ENCODE data around the gene EYA3. TPM values are rescaled to one million over a fixed set of nuclear protein-coding genes. Genes with fewer than 3 reads are reported as not detected.

Gene EYA3
- total and polyA plus RNA-seq, 2 of the 8 experiments (the other 6 are each of a cell fraction or from before 2014, with no cell fraction given) = 15.0 to 33.9 TPM

GRCh38 chr1:28044399-28044798, 44.0 kb downstream of the EYA3 start:
- POLR2A ChIA-PET (ENCODE audit: partially characterized antibody) = no interaction called here
- Histone ChIP-seq H3K56ac (replicated peaks; ENCODE audit: insufficient read length, low read depth, low read length) (no peak overlapping the region), H4K20me1 (replicated peaks in 1 of 2; ENCODE audit: control insufficient read depth in 1 of 2, insufficient read depth in 2 of 2, low read length in 2 of 2) (no peaks in the 10 kb centered on the region), H2BK15ac (ENCODE audit: low read length) (no peak overlapping the region), H3K23ac (ENCODE audit: insufficient read length) (no peak overlapping the region), H2AFZ (ENCODE audit: low read length) (no peak overlapping the region), H4K91ac (replicated peaks; ENCODE audit: insufficient read length, low read length) (no peak overlapping the region), H2BK12ac (ENCODE audit: low read depth, low read length) (no peak overlapping the region), H3K9me3 (ENCODE audit: insufficient read depth in 2 of 2, low read depth in 1 of 2, low read length in 1 of 2) (no peaks in the 10 kb centered on the region), H3K4me1 (replicated peaks in 1 of 4; ENCODE audit: control insufficient read depth in 3 of 4, insufficient read depth in 4 of 4, low read length in 3 of 4) (0 out of 7 replicates have a peak, but pooled peaks cover 0 to 2% (median 0%) of the 10 kb centered on the region in 4 experiments), H2BK20ac (ENCODE audit: low read length) (no peak overlapping the region), H2BK5ac (ENCODE audit: low read depth, low read length) (no peak overlapping the region), H3K27me3 (replicated peaks in 1 of 4; ENCODE audit: control insufficient read depth in 3 of 4, extremely low read depth in 1 of 4, insufficient read depth in 3 of 4, low read length in 3 of 4) (no peaks in the 10 kb centered on the region), H3K36me3 (ENCODE audit: control insufficient read depth in 2 of 4, insufficient read depth in 4 of 4, low read length in 3 of 4) (peaks cover 0 to 9% (median 0%) of the 10 kb centered on the region in 4 experiments; a peak in 3 of 8 replicates), H3K79me2 (ENCODE audit: control insufficient read depth in 1 of 2, insufficient read depth in 2 of 2, low read length in 2 of 2) (no peaks in the 10 kb centered on the region), H3K27ac (ENCODE audit: low read depth, low read length) (no peak overlapping the region), H3K23me2 (ENCODE audit: low read depth, low read length) (no peaks in the 10 kb centered on the region), H4K5ac (ENCODE audit: insufficient read length, low read depth, low read length) (no peak overlapping the region), H3K9ac (replicated peaks in 1 of 4; ENCODE audit: extremely low read depth in 1 of 4, low read depth in 3 of 4, low read length in 3 of 4) (peak overlapping the region in 1 of 4 experiments; percentile 8; a peak in 1 of 7 replicates), H4K8ac (ENCODE audit: extremely low read depth, insufficient read depth, low read length) (no peak overlapping the region), H2BK120ac (replicated peaks; ENCODE audit: low read depth, low read length) (no peak overlapping the region), H3K18ac (ENCODE audit: extremely low read depth, low read length) (no peak overlapping the region), H3K4me2 (ENCODE audit: insufficient read depth in 1 of 2, low read depth in 2 of 2, low read length in 2 of 2) (no peak overlapping the region), H3K79me1 (ENCODE audit: low read depth, low read length) (no peaks in the 10 kb centered on the region), H3K4ac (replicated peaks; ENCODE audit: insufficient read length, low read depth, low read length) (no peak overlapping the region), H3K14ac (ENCODE audit: insufficient read length) (no peak overlapping the region), H2AK5ac (ENCODE audit: low read depth, low read length) (no peak overlapping the region), H3K4me3 (ENCODE audit: extremely low read depth in 1 of 4, insufficient read depth in 2 of 4, low read depth in 3 of 4, low read length in 4 of 4) (no peak overlapping the region)
- CTCF ChIA-PET (ENCODE audit: partially characterized antibody) = no interaction called here
- DNase-seq (ENCODE audit: low read depth in 1 of 2, low spot score in 2 of 2) (no peak), FAIRE-seq (no peak)
- 86% methylated on average over 1 of the region's 1 CpG; no CpG with 5 or more reads in 1 of the 2 experiments for WGBS, 2 experiments (ENCODE audit: extremely low coverage in 1 of 2, insufficient coverage in 1 of 2, insufficient read length in 1 of 2, insufficient replicate concordance in 2 of 2, low coverage in 1 of 2, low lambda C conversion rate in 2 of 2, missing lambda C conversion rate in 1 of 2)
- TF ChIP-seq SRF (IDR thresholded peaks at IDR 0.05; ENCODE audit: low read depth, low read length) (no peak), SIX5 (IDR thresholded peaks at IDR 0.05; ENCODE audit: low read depth, low read length) (no peak), CBX5 (IDR thresholded peaks at IDR 0.05; ENCODE audit: low read depth, low read length) (no peak)

All from H1 (cell line).